GM21526 (cell line): Measurements from ENCODE around the gene SH2D7.
"Not testable (repeated sequence)": the region's sequence is repeated elsewhere in the genome, so short reads cannot be mapped to it uniquely, and the experiment has no call there.

Experiments
- ATAC-seq: cut with Tn5 transposase; IDR thresholded peaks from one replicate; pipeline ENCODE4 v1.9.1; 2021; ENCODE audit warnings: moderate library complexity; ENCODE audit not compliant: unreplicated experiment, low FRiP score

The SH2D7 gene

DNA sequence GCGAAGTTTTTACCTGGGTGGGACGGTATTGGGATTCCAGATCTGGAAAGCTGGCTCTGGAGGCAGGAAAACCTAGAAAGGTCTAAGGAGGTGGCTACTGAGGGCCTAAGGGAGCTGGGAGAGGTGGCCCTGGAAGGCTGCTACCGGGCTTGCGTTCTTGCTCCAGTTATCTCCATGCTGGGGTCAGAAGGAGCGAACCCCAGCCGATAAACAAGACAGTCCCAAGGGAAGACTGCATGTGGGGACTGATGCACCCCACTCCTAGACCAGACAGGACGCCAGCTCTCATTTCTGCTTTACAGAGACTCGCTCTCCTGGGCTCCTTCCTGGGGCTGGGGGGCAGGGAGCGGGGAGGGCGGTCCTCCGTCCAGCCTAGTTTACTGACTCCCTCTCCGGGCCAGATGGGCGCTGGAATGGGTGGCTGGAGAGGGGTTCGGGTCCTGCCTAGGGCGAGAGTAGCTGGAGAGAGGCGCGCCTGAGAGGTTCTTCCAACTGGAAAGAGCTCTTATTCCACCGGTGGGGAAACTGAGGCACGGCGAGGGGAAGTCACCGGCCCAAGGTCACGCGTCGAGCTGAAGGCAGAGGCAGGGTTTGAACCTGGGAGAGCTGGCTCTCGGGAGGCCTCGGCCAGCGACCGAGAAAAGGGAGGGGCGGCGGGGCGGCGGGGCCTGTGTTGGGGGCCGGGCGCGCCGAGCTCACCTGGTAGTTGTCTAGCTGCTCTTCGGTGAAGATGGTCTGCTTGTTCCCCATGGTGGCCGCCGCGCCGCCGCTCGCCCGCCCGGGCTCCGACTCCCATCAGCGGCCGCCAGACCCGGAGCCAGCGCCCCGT, 38.3 kb downstream of the SH2D7 start:
- ATAC-seq, result peak; percentile 28

DNA sequence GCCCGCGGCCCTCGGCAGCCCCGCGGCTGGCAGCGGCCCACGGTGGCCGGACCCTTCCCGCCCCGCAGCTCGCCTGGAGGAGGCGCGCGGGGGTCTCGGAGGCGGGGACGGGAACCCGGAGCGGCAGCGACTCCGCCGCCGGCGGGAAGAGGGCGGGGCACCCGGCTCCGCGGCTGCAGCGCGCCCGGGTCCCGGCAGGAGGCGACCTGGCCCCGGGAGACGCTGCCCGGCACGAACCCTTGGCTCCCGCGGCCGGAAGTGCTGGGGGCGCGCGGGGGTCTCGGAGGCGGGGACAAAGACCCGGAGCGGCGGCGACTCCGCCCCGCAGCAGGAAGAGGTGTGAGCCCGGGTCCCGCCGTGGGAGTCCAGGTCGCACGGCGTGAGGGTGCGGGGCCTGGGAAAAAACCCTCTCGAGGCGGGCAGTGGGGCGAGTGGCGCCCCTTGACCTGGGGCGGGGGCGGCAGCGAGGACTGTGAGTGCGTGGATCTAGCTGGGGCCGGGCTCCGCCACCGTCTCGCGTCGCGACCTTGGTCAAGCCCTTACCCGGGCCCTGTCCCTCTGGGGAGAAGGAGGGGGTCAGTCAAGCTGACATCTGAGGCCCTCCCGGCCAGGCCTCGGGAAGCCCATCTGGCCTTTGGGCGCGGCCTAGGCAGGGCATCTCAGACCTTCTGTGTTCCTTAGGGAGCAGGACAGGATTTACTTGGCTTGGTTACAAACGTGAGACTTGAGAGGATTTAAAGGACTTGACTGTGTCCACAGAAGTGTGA, 39.1 kb downstream of the SH2D7 start, which contains the start of gene CIB2:
TSS of gene CIB2 (minus strand) at position 151 of the 767 bp plus-strand sequence. CDS start 230 bp downstream, outside the sequence.
- peak; percentile 68 for ATAC-seq

DNA sequence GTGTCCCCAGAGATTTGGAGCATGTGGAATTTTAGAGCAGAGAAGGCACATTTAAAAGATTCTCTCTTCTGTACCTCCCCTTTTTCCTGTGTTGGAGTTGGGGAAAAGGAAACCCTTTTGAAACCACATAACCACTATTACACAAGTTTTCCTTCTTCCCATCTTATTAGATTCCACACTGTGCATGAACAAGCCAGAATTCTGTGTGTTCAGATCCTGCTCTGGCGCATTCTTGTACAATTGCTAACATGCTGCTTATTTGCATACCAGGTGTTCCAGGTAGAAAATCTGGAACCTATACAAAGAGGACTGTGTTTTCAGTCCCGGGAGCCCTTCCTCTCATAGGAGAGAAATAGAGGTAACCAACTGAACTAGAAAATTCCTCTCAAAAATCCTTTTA, 41.4 kb downstream of the SH2D7 start:
- no peak for ATAC-seq

DNA sequence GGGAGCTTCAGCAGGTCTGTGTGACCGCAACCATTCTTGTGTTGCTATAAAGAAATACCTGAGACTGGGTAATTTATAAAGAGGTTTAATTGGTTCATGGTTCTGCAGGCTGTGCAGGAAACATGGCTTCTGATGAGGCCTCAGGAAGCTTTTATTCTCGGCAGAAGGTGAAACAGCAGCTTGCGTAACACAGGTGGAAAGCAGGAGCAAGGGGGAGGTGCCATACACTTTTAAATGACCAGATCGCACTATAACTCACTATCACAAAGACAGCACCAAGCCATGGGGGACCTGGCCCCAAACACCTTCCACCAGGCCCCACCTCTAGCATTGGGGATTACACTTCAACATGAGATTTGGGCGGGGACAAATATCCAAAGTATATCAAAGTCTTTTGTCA, 47.2 kb downstream of the SH2D7 start:
- ATAC-seq, result no peak

DNA sequence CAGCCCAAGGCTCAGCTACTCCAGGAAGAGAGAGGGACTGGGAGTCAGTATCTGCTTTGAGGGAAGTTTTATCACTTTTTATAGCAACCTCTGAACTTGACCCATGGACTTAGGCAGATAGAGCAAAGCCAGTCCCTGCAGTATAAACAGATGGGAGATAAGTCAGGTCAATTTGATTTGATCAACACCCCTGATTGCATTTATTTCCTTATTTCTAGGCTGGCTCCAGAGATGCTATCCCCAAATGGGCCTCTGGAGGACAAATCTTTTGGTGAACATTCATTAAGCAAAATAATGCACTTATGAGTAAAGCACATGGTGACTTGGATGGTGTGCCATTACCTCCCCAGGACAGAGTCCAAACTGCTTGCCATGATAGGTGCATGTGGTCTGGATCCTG, 47.9 kb downstream of the SH2D7 start:
- ATAC-seq, result no peak

DNA sequence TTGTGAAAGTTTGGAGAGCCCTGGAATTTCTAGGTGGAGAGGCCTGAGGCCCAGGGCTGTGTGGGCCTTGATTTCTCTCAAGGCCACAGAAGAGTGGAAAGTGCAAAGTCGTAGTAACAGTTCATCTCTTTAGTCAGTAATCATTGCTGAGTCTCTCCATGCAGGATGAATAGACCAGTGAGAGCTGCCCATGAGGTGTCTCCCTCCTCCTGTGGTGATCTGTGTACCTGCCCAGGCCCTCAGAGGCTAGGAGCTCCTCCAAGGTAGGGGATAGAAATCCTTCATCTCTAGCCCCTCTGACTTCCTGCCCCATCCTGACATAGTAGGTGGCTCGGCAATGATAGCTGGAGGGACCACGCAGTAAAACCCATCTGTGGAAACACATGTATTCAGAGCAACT, 50.0 kb downstream of the SH2D7 start:
- ATAC-seq, result no peak

DNA sequence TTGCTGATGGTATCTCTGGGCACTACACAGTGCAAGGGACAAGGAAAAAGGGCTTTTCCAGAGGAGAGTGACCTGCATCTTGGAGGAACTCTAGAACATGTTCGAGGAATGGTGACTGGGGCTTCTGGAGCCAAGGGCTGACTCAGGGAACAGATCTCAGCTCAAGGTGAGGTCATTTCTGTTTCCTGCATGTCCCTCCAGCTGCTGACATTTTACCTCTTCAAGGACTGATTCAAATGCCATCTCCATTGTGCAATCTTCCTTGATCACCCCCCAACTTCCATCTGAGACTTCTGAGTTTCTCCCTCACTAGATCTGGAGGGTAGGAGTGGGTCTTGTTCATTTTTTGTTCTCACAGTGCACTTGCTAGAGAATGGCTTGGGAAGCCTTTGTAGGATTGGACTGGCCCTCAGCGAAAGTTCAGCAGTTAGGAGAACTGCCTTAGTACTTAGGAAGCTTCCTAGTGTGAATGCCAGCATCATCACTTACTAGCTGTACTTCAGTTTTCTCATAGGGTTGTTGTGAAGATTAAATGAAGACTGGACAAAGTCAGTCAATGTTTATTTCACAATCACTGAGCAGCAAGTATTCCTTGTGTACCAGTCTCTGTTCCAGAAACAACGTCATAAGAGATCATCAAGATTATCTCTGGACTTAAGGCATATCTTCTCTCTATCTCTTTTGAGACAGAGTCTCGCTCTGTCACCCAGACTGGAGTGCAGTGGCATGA, 54.2 kb downstream of the SH2D7 start:
- no peak for ATAC-seq

DNA sequence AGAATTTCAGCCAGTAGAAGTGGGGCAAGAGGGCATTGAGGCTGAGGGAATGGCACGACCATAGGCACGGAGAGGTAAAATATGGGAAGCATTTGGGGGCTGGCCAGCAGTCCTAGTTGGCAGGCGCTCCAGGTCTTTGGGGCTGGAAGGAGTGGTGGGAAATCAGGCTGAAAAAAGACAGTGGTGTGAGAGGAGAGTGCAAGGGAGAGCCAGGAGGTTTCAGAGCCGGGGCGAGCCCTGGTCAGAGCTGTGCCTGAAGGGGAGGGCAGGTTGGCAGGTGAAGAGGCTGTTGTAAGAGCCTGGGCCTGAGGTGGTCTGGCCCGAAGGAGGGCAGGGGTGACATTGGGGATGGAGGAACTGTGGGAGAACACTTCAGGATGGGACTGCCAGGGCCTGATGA, 55.2 kb downstream of the SH2D7 start:
- no peak for ATAC-seq

DNA sequence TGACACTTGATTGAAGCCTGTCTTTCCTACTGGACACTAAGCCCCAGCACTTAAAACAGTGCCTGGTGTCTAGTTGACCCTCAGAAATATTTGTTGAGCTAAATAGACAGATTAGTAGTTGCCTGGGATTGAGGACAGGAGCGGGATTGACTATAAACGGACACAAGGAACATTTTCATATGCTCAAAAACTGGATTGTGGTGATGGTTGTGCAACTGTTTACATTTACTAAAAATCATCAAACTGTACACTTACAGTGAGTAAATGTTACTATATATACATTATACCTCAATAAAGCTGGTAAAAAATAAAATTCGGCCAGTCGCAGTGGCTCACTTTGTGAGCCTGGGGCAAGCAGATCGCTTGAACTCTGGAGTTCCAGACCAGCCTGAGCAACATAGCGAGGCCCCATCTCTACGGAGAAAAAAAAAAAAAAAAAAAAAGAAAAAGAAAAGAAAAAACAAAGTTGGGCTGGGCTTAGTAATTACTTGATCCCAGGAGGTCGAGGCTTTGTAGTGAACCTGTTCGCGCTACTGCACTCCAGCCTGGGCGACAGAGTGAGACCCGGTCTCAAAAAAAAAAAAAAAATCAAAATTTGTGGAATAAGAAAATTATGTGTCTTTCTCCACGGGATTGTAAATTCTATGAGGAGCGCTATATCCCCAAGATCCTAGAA, 56.2 kb downstream of the SH2D7 start:
- ATAC-seq, result peak; percentile 11

DNA sequence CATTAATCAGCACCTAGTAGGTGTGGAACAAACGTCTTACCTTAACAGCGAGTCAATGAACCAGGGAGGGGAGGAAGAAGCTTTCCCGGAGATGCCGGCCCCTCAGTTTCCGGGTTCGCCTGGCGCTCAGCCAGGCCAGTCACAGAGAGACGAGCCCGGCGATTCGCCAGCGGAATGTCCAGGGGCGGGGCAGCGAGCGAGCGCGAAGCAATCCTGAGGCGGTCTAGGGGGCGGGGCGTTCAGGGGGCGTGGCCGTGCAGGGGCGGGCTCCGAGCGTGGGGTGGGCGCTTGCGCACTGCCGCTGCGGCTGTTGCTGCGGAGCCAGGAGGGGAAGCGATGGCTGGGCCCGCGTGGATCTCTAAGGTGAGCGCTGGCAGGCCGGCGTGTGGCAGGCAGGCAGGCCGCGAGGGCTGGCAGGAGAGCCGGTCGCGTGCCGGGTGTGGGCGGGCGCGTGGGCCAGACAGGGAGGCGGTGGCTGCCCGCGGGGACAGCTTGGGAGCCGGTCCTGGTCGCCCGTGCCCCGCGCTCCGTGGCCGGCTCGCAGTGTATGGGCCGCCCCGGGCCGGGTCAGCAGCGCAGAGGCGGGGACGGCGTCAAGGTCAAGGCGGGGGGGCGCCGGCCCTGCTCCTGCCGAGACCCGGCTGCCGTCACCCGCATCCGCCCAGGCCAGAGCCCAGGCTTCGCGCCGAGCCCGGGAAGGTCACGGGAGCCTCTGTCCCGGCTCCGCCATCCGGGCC, 56.9 kb downstream of the SH2D7 start, which contains the start of gene IDH3A:
TSS of gene IDH3A (plus strand) at position 295 of the 737 bp plus-strand sequence. CDS start at position 337, 42 bp downstream.
- ATAC-seq, result peak; percentile 83

DNA sequence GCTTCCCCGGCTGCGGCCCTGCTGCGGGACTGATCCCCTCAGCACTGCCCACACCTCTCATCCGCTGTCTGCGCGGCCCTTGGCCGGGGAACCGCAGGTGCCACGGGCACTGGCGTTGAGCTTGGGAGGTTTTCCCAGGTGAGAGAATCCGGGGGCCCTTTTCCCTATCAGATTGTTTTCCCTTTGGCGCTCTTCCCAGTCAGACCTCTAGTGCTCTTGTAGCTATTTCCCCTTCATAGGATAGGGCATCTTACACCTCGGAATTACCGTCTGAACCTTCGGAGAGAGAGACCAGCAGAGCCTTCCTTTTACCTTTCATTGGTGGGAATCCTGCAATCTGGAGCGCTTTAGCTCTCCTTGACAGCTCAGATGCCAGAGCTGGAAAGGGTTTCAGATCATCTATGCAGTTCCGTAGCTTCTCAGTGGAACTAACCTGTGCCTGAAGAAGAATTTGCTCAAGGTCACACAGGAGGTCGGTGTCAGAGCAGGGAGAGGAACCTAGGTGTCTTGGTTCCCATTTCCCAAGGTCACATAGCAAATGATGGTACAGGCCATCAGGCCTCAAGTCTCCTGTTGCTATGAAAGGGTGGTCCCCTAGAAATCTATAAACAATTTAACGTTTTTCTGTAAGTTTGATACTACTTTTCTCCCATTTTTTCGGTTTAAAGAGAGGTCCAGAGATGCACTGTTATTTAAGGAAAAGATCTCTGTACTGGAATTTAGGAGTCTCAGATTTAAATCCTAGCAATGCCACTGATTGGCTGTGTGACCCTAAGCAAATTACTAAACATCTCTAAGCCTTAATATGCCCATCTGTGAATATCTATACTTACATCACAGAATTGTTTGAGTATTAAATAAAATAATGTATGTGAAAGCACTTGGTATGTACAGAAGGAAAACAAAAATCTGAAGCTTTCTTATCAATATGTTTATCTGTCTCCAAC, 57.7 kb downstream of the SH2D7 start:
- ATAC-seq, result no peak

DNA sequence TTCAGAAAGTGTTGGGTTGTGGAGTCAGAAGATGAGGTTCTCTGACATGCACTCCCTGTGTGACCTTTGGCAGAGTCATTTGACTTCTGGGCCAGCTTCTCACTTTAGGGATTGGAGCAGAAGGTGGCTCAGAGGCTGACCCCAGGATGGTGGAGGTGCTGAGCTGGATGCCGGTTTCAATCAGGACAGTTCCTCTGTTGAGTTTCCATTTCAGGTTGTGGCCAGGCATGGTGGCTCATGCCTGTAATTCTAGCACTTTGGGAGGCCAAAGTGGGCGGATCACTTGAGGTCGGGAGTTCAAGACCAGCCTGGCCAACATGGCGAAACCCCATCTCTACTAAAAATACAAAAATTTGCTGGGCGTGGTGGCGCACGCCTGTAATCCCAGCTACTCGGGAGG, 58.7 kb downstream of the SH2D7 start:
- ATAC-seq, result not testable (repeated sequence)
